PFSK-1 (cell line): ENCODE data around the gene GFOD2.

Experiments
- POLR2AphosphoS5 ChIP-seq: IDR thresholded peaks from 2 replicates; pipeline ENCODE4 v1.6.1; 2012; ENCODE audit warnings: low read depth, mild to moderate bottlenecking, control low read depth, low read length, moderate library complexity
- SIN3A ChIP-seq: IDR thresholded peaks from 2 replicates; pipeline ENCODE4 v1.6.1; 2012; ENCODE audit warnings: mild to moderate bottlenecking, low read length, moderate library complexity, borderline replicate concordance; ENCODE audit not compliant: insufficient read depth
- TAF1 ChIP-seq: IDR thresholded peaks from 2 replicates; pipeline ENCODE4 v1.6.1; 2012; ENCODE audit warnings: low read length, control low read depth, borderline replicate concordance; ENCODE audit not compliant: insufficient read depth
- TF ChIP-seq, protein P1 (sequence below), 2 experiments: IDR thresholded peaks; 2 replicates each; pipeline versions ENCODE4 v1.6.1 to v1.8.0; 2011 to 2012; ENCODE audit warnings: low read depth in 2 of 2, low read length in 2 of 2, control low read depth in 1 of 2, inconsistent platforms in 1 of 2, mild to moderate bottlenecking in 1 of 2, moderate library complexity in 1 of 2; ENCODE audit not compliant: insufficient read depth in 1 of 2

DNA sequence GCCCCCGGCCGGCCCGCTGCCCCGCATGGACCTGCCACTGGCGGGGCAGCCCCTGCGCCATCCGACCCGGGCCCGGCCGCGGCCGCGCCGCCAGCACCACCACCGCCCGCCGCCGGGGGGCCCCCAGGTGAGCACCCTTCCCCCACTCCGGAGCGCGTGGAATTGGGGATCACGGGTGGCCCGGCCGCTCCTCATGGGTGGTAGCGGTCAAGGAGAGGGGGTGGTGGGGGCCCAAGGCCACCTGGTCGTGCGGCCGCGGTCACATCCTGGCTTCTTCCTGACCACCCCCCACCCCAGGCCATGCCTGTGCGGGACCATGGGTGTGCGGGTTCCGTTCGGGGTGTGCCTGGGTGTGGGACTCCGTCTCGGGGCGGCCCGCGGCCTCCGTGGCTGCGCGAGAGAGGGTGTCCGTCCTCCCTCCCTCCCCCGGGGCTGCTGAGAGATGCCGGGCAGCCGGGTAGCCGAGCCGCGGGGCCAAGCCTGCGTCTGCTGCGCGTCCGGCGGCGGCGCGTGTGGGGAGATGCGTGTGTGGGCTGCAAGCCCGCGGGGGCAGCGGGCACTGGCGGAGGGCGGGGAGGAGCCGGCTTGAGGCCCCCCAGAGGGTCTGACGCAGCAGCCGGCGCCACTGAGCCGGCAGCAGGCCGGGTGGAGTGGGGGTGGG is 65.9 kb downstream of the GFOD2 start:
- TF ChIP-seq SIN3A: no peak
- TF ChIP-seq POLR2AphosphoS5: no peak
- TF ChIP-seq TAF1: no peak
- TF ChIP-seq, protein P1, sequence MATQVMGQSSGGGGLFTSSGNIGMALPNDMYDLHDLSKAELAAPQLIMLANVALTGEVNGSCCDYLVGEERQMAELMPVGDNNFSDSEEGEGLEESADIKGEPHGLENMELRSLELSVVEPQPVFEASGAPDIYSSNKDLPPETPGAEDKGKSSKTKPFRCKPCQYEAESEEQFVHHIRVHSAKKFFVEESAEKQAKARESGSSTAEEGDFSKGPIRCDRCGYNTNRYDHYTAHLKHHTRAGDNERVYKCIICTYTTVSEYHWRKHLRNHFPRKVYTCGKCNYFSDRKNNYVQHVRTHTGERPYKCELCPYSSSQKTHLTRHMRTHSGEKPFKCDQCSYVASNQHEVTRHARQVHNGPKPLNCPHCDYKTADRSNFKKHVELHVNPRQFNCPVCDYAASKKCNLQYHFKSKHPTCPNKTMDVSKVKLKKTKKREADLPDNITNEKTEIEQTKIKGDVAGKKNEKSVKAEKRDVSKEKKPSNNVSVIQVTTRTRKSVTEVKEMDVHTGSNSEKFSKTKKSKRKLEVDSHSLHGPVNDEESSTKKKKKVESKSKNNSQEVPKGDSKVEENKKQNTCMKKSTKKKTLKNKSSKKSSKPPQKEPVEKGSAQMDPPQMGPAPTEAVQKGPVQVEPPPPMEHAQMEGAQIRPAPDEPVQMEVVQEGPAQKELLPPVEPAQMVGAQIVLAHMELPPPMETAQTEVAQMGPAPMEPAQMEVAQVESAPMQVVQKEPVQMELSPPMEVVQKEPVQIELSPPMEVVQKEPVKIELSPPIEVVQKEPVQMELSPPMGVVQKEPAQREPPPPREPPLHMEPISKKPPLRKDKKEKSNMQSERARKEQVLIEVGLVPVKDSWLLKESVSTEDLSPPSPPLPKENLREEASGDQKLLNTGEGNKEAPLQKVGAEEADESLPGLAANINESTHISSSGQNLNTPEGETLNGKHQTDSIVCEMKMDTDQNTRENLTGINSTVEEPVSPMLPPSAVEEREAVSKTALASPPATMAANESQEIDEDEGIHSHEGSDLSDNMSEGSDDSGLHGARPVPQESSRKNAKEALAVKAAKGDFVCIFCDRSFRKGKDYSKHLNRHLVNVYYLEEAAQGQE (IDR thresholded peaks at IDR 0.05; ENCODE audit: insufficient read depth in 1 of 2, low read depth in 2 of 2, low read length in 2 of 2): no peak
